Gastrocnemius medialis (tissue), 4 donors: ENCODE data around the gene L3MBTL1. TPM values are rescaled to one million over a fixed set of nuclear protein-coding genes. Genes with fewer than 3 reads are reported as not detected.

Experiments used
- ATAC-seq, 2 donors: fragments of 150-250 bp; one replicate each; pipeline ENCODE4 v1.9.1; 2016
- DNase-seq, 2 donors: peaks; one replicate each; pipeline ENCODE4 v3.0.0-alpha.2; 2019
- H3K27ac ChIP-seq, 4 donors: fragments of 200-600 bp; sonication (generic); 1 replicate in 1 of 4; 2 replicates in 3 of 4; pipeline ENCODE4 v1.5.1; 2016 to 2018; ENCODE audit warnings: mild to moderate bottlenecking in 2 of 4, moderate library complexity in 1 of 4
- H3K27me3 ChIP-seq, 3 donors: fragments of 200-600 bp; sonication (generic) in 2 of 3; 1 replicate in 1 of 3; 2 replicates in 2 of 3; pipeline versions ENCODE4 v1.5.1 to v1.6.0; 2016 to 2019; ENCODE audit warnings: mild to moderate bottlenecking in 1 of 3, moderate library complexity in 1 of 3
- H3K36me3 ChIP-seq, 2 donors: fragments of 200-600 bp; sonication (generic) in 1 of 2; one replicate each; pipeline ENCODE4 v1.5.1; 2017 to 2018
- H3K4me1 ChIP-seq, 2 donors: fragments of 200-600 bp; sonication (generic) in 1 of 2; one replicate each; pipeline ENCODE4 v1.5.1; 2016 to 2017; ENCODE audit warnings: mild to moderate bottlenecking in 2 of 2
- H3K4me3 ChIP-seq, 4 donors: fragments of 200-600 bp; sonication (generic) in 3 of 4; 1 replicate in 1 of 4; 2 replicates in 3 of 4; pipeline ENCODE4 v1.5.1; 2016 to 2019; ENCODE audit warnings: mild to moderate bottlenecking in 2 of 4
- H3K9me3 ChIP-seq, 3 donors: fragments of 200-600 bp; sonication (generic) in 2 of 3; 1 replicate in 1 of 3; 2 replicates in 2 of 3; pipeline ENCODE4 v1.5.1; 2016 to 2019
- CTCF ChIP-seq, 5 experiments: fragments of 450-650 bp in 3 of 5; fragments of 200-600 bp in 2 of 5; sonication (generic) in 2 of 5; IDR thresholded peaks in 4 of 5; conservative IDR thresholded peaks in 1 of 5; 1 replicate in 4 of 5; 2 replicates in 1 of 5; pipeline ENCODE4 v1.5.1; 2016 to 2019; ENCODE audit warnings: antibody characterized with exemption in 5 of 5, mild to moderate bottlenecking in 3 of 5, moderate library complexity in 3 of 5
- POLR2A ChIP-seq, 2 donors: fragments of 450-650 bp; IDR thresholded peaks; one replicate each; pipeline ENCODE4 v1.6.1; 2017; ENCODE audit warnings: antibody characterized with exemption in 2 of 2, mild to moderate bottlenecking in 2 of 2, moderate library complexity in 2 of 2
- in situ Hi-C, 4 donors: fragments of 200-750 bp; cut with MboI; loops; one replicate each; pipeline versions ENCODE4 v1.15.0 to v1.8.0; 2017; ENCODE audit warnings: low sequenced_read_pairs in 4 of 4
- intact Hi-C: fragments of 100-400 bp; cut with DNase I; formaldehyde crosslinking; loops from one replicate; pipeline ENCODE4 v1.15.1; 2023; ENCODE audit warnings: low total_unique reads
- total RNA-seq, 4 donors: library from RNA; depleted of rRNA; stranded (reverse); fragments of >200 nt; gene quantifications; one replicate each; pipeline versions ENCODE4 v1.1.0 to v1.2.3, GENCODE V29; 2016

L3MBTL1 gene
- 1 to 10 TPM; 1.1 to 6.0 (median 3.7) TPM for total RNA-seq

- intact Hi-C loops = no loop called here
- Histone ChIP-seq H3K27ac (no peak within 1 kb of the TSS), H3K9me3 (no peaks in the 10 kb centered on the region)
These were observed at the start of gene L3MBTL1 for GRCh38 chr20:43507150-43508080. Gene L3MBTL1 (plus strand): TSS chr20:43507697. CDS start chr20:43513504, 5,807 bp downstream.

GRCh38 chr20:43458422-43458924, 49.0 kb upstream of the L3MBTL1 start:
- in situ Hi-C loops = loop anchor here in 1 of 4 donors (25.0 kb wide), 1 partner anchor 754 kb away; the partner anchor contains the start of gene OSER1
- intact Hi-C loops = loop anchor here (10.0 kb wide), 2 partner anchors 756 to 846 kb away; partner anchors contain the start of gene OSER1

More at GRCh38 chr20:43507150-43508080, at the start of gene L3MBTL1:
- no peak for TF ChIP-seq CTCF (IDR thresholded peaks at IDR 0.05 in 4 of 5, conservative IDR thresholded peaks at IDR 0.05 in 1 of 5)
- no peak for TF ChIP-seq POLR2A (IDR thresholded peaks at IDR 0.05)
- Histone ChIP-seq H3K36me3 (no peaks in the 10 kb centered on the region), H3K4me1 (no peaks in the 10 kb centered on the region), H3K4me3 (peak within 1 kb of the TSS; percentile 49 to 59 (median 56)), H3K27me3 (peaks cover 9 to 17% (median 15%) of the 10 kb centered on the region in 3 donors)
- no peak for DNase-seq
- ATAC-seq = no peak
- in situ Hi-C loops = no loop called here

GRCh38 chr20:43459022-43459942, 48.2 kb upstream of the L3MBTL1 start:
- no peaks in the 10 kb centered on the region for H3K27me3 ChIP-seq
- ATAC-seq (no peak), DNase-seq (no peak)
- peak overlapping the region; percentile 88 to 97 (median 96) for H3K4me3 ChIP-seq
- H3K9me3 ChIP-seq = no peaks in the 10 kb centered on the region
- intact Hi-C loops = loop anchor here (10.0 kb wide), 2 partner anchors 756 to 846 kb away; partner anchors contain the start of gene OSER1
- peaks cover 2 to 51% of the 10 kb centered on the region in 2 donors for H3K36me3 ChIP-seq
- H3K4me1 ChIP-seq = peaks cover 11 to 33% of the 10 kb centered on the region in 2 donors
- no peak for TF ChIP-seq CTCF (IDR thresholded peaks at IDR 0.05 in 4 of 5, conservative IDR thresholded peaks at IDR 0.05 in 1 of 5)
- no peak for TF ChIP-seq POLR2A (IDR thresholded peaks at IDR 0.05)
- H3K27ac ChIP-seq = peak overlapping the region; percentile 99 to 100 (median 100)
- in situ Hi-C loops = loop anchor here in 1 of 4 donors (25.0 kb wide), 1 partner anchor 753 kb away; the partner anchor contains the start of gene OSER1

More at GRCh38 chr20:43458422-43458924, 49.0 kb upstream of the L3MBTL1 start:
- Histone ChIP-seq H3K9me3 (no peaks in the 10 kb centered on the region), H3K36me3 (peaks cover 2 to 43% of the 10 kb centered on the region in 2 donors), H3K4me3 (peak overlapping the region; percentile 88 to 97 (median 96)), H3K27me3 (no peaks in the 10 kb centered on the region), H3K27ac (peak overlapping the region; percentile 99 to 100 (median 100)), H3K4me1 (peaks cover 11 to 33% of the 10 kb centered on the region in 2 donors)
- ATAC-seq (no peak), DNase-seq (no peak)
- TF ChIP-seq POLR2A (IDR thresholded peaks at IDR 0.05) = no peak

- ATAC-seq (no peak), DNase-seq (no peak)
- intact Hi-C loops (no loop called here), in situ Hi-C loops (loop anchor here in 1 of 4 donors (25.0 kb wide), 1 partner anchor 752 kb away; the partner anchor contains the start of gene OSER1)
- H3K4me3 ChIP-seq = no peak overlapping the region
- H3K27ac ChIP-seq = no peak overlapping the region
- peaks cover 2 to 61% of the 10 kb centered on the region in 2 donors for H3K36me3 ChIP-seq
- no peaks in the 10 kb centered on the region for H3K9me3 ChIP-seq
- peaks cover 11 to 33% of the 10 kb centered on the region in 2 donors for H3K4me1 ChIP-seq
- H3K27me3 ChIP-seq = no peaks in the 10 kb centered on the region
- TF ChIP-seq CTCF (IDR thresholded peaks at IDR 0.05 in 4 of 5, conservative IDR thresholded peaks at IDR 0.05 in 1 of 5) = no peak
- TF ChIP-seq POLR2A (IDR thresholded peaks at IDR 0.05) = no peak
These were observed 47.2 kb upstream of the L3MBTL1 start for GRCh38 chr20:43460172-43460829.
